HG03565 (cell line): ENCODE results near the gene UBAC2.
A peak's percentile ranks its signal among the peaks of the same experiment; 100 is the strongest.

Source experiments
- ATAC-seq: cut with Tn5 transposase; IDR thresholded peaks from one replicate; pipeline ENCODE4 v1.9.1; 2021; ENCODE audit warnings: mild to moderate bottlenecking, moderate library complexity; ENCODE audit not compliant: unreplicated experiment

Gene UBAC2

GRCh38 chr13:99266827-99267226 is 66.2 kb downstream of the UBAC2 start:
- no peak for ATAC-seq

GRCh38 chr13:99267927-99268326 is 67.3 kb downstream of the UBAC2 start:
- no peak for ATAC-seq

- ATAC-seq = no peak
Observed at GRCh38 chr13:99268822-99269221, 68.2 kb downstream of the UBAC2 start.

GRCh38 chr13:99269627-99270241 is 69.1 kb downstream of the UBAC2 start:
- ATAC-seq = peak; percentile 72

GRCh38 chr13:99270518-99270917 is 69.9 kb downstream of the UBAC2 start:
- ATAC-seq = no peak

DNA sequence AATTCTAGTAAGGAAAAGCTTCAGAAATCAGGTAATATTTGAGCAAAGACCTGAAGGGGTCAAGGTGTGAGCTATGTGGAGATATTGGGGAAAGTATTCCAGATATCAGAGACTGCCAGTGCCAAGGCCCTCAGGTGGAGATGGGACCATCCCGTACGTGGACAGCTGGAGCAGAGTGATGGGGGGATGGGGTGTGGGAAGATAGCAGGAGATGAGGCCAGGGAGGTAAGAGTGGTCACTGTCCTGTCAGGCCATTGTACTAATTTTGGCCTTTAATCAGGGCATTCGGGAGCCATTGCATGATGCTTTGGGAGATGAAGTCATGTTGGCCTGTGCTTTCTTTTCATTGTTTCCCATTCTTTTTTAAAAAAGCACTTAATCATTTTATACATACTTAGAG is 70.6 kb downstream of the UBAC2 start:
- ATAC-seq = no peak

DNA sequence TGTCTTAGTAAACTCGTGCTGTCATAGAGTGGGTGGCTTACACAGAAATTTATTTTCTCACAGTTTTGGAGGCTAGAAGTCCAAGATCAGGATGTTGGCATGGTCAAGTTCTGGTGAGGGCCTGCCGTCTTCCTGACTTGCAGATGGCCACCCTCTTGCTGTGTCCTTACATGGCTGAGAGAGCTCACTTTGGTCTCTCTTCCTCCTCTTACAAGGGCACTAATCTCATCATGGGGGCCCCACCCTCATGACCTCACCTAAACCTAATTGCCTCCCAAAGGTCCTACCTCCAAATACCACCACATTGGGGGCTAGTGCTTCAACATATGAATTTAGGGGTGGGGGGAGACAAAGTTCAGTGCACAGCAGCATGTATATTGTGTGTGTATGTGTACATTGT is 71.8 kb downstream of the UBAC2 start:
- ATAC-seq = no peak

GRCh38 chr13:99273128-99273527 is 72.5 kb downstream of the UBAC2 start:
- ATAC-seq = no peak

GRCh38 chr13:99275093-99275469 is 74.4 kb downstream of the UBAC2 start:
- no peak for ATAC-seq

- ATAC-seq = no peak
Observed at GRCh38 chr13:99276706-99277105, 76.1 kb downstream of the UBAC2 start.

DNA sequence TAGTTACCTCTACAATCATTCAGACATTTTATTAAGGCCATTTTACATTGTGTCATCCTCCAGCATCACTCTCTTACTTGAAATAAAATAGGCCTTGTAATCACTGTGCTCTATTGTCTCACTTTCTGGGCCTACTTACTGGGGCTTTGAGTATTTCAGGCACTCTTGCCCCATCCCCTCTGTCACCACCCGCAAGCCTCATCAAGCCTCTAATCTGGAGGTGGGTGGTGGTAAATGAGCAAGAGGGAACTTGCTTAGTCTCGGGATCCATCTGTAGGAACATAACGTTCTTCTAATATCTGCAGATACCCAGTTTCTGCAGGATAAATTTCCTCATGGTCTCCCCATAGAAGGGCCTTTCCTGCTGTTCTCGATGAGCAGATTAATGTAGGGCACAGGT is 77.0 kb downstream of the UBAC2 start:
- no peak for ATAC-seq

DNA sequence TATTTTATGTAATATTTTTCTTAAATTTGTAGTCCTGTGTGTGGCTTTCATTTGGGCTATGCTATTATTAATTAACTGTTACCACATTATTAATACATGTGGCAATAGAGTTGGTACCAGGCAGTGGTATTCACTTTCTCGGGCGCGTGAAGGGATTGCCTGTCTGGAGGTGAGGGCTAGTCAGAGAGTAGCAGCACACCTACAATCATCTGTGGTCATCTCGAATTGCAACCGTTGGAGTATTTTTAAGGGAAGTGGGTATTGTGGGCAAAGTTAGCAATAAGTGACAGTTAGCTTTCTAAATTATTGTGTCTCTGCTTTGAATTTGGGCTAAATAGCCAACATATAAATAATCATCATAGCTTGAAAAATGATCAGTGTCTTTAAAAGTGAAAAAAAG is 77.5 kb downstream of the UBAC2 start:
- ATAC-seq = no peak

DNA sequence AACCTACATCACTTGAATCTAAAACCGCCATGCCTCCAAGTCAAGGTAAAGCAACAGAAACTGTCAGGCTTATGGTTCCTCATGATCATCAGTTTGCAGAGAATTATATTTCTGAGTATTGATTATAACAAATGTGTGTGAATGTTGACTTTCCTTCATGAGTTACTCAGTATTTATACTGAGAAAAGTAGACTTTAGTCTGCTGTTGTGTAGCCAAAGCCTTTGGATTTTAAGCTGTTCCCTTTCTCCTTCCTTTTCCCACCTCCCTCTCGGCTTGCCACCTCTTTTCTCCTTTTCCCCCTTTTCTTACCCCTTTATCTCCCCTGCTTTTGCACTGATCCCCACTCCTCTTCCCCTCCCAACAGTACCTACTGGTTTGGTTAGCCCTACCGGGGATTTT is 78.2 kb downstream of the UBAC2 start:
- no peak for ATAC-seq

GRCh38 chr13:99279637-99280036 is 79.0 kb downstream of the UBAC2 start:
- no peak for ATAC-seq

- ATAC-seq = no peak
Observed at GRCh38 chr13:99280166-99280565, 79.5 kb downstream of the UBAC2 start.

GRCh38 chr13:99281811-99282263 is 81.2 kb downstream of the UBAC2 start:
- ATAC-seq = peak; percentile 38

DNA sequence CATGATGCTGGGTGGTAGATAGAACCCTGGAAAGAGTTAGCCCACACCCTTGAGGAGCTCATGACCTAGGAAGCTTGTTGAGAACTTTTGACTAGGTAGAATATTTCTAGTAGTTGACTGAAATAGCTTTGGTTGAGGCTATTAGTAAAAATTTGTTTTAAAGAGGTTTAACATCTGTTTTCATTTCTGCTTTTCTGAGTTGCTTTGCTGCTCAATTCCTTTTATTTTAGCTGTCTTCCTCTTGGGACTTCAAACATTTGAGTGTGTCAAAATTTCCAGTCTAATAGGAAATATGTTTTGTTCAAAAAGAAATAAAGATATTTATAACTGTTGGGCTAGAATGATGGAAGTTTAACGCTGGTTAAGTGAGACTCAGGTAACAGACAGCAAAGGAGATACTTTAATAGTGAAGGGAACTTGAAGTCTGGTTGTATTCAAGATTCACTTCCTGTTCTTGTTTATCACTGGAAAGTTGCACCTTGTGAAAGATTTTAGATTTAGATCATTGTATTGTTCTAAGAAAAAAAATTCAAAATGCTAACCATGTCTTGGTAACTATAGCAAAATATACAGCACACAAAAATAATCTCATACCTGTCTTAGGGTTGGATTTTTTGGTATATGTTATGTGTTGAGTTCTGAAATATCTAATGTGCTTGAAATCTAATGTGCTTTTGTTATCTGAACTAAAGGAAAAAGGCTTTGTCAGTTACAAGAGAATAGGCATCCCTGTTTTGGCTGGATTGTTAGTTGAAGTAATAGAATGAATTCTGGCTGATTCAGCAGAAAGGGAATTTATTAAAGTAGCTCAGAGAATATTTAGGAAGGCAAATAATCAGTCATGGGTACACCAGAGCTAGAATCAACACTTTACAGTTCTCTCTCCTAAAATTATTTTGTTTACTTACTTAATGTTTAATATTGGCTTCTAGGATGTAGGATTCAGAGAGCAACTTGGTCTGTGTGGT is 81.9 kb downstream of the UBAC2 start:
- peak; percentile 56 for ATAC-seq

DNA sequence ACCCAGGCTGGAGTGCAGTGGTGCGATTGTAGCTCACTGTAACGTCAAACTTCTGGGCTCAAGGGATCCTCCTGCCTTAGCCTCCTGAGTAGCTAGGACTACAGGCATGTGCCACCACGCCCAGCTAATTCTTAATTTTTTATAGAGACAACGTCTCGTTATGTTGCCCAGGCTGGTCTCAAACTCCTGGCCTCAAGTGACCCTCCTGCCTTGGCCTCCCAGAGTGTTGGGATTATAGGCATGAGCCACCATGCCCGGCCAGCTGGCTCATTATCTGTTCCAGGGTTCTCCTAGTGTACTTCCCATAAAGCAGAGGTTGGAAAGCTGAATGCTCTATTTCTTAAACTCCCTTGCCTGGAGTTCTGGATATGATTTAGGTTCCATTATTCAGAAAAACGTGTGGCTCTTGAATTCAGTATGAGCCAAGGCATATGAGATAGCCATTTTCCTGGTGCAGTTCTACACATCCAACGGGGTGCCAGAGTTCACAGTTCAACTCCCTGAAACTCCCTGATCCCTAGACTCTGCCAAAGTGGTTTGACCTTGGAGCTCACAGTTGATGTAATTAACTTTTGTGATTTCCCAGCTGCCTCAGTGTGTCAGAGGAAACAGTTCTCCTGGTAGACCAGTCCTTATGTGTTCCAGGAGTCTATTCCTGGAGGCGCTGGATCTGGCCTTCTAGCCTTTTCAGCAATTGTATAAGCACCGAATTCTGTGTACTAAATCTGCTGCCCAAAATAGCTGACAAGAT is 85.0 kb downstream of the UBAC2 start:
- ATAC-seq = no peak

DNA sequence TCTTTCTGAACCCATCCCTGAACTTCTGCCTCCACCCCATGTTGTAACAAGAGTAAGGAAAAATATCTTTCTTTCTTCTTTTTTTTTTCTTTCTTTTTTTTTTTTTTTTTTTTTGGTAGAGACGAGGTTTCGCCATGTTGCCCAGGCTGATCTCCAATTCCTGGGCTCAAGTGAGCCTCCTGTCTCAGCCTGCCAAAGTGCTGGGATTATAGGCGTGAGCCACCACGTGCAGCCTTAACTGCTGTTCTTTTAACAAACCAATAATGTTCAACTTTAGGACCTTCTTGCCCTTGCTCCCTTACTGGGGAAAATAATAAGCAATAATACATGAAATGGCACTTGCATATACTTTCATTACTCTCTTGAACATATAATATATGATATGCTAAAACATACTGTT is 86.9 kb downstream of the UBAC2 start:
- no peak for ATAC-seq

GRCh38 chr13:99288089-99288488 is 87.4 kb downstream of the UBAC2 start:
- ATAC-seq = peak; percentile 70

DNA sequence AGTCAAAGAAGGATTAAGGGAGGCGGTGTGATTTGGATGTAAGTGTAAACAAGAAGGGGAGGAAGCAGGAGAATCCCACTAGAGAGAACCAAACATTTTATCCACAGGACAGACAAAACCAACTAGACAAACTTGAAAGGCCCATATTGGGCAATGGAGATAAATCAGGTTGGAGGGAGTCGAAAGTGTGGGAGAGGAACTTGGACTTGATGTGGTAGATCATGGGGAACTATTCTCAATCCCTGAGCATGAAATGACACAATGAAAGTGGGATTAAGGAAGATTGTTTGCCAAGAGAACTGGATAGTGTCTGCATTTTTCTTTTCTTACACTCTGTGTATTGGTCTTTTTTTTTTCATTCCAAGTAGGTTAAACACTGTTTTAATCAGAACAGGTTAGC is 88.6 kb downstream of the UBAC2 start:
- ATAC-seq = no peak
